ENCODE measurements around the gene HSPA12A.
A peak's percentile ranks its signal among the peaks of the same experiment; 100 is the strongest.

The HSPA12A gene

DNA sequence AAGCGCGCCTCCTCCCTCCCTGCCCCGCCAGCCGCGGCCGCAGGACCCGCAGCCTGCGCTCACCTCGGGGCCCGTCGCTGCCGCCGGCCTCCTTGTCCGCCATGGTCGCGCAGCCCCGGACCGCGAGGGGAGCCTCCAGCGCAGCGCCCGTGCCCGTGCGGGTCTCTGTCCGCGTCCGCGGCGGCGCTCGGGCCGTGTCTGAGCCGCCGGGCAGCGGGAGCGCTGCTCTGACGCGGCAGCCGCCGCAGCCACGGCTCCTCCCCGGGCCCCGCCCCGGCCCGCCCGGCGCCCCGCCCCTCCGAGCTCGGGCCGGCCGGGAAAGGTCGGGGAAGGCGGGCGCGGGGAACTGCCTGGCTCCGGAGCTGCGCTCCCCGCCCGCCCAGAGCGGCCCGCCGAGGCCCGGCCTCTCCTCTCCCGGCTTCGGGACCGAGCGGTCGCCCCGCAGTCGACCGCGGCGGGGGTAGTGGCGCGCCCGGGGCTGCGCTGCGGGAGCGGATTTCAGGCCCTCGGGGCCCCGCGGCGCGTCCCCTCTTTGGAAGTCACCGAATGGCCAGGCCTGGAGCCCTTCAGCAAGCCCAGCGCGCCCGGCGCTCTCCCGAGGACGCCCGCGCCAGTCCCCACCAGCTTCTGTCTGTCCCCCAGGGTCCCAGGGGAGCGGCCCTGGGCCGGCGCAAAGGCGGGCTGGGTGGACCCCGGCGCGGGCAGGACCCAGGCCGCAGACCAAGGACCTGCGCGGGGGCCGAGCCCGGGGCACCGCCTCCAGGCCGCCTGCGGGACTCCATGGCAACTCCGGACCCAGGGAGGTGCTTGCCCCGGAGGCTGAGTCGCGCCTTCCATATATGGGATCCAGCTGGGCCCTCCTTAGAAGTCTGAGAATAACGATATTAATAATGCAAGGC lies at the start of gene HSPA12A:
HSPA12A (minus strand) TSS at position 200 of the 899 bp plus-strand sequence; CDS start at position 103, 97 bp downstream.
- H3K4me1 Mint-ChIP-seq (ENCODE audit: low read depth), result no peaks in the 10 kb centered on the region
- no peaks in the 10 kb centered on the region for H3K36me3 Mint-ChIP-seq (ENCODE audit: low read depth)
- H3K27ac Mint-ChIP-seq, result no peak within 1 kb of the TSS
- no peaks in the 10 kb centered on the region for H3K9me3 Mint-ChIP-seq
- H3K27me3 Mint-ChIP-seq (ENCODE audit: low read depth), result peaks cover 65% of the 10 kb centered on the region
- H3K4me3 Mint-ChIP-seq, result peak within 1 kb of the TSS; percentile 51

- Mint-ChIP-seq H3K27me3 (ENCODE audit: low read depth) (peaks cover 14% of the 10 kb centered on the region), H3K4me3 (no peak overlapping the region), H3K9me3 (no peaks in the 10 kb centered on the region), H3K4me1 (ENCODE audit: low read depth) (peaks cover 15% of the 10 kb centered on the region), H3K27ac (no peak overlapping the region), H3K36me3 (ENCODE audit: low read depth) (no peaks in the 10 kb centered on the region)
Observed at GRCh38 chr10:116791241-116791640, 48.9 kb upstream of the HSPA12A start.

- Mint-ChIP-seq H3K4me3 (peak overlapping the region; percentile 46), H3K9me3 (no peaks in the 10 kb centered on the region), H3K27me3 (ENCODE audit: low read depth) (peaks cover 9% of the 10 kb centered on the region), H3K27ac (peak overlapping the region; percentile 45), H3K36me3 (ENCODE audit: low read depth) (no peaks in the 10 kb centered on the region), H3K4me1 (ENCODE audit: low read depth) (peaks cover 15% of the 10 kb centered on the region)
Observed at GRCh38 chr10:116787893-116788665, 45.7 kb upstream of the HSPA12A start.

GRCh38 chr10:116787053-116787659 lies 44.8 kb upstream of the HSPA12A start:
- peak overlapping the region; percentile 49 for H3K27ac Mint-ChIP-seq
- no peaks in the 10 kb centered on the region for H3K36me3 Mint-ChIP-seq (ENCODE audit: low read depth)
- peaks cover 12% of the 10 kb centered on the region for H3K4me1 Mint-ChIP-seq (ENCODE audit: low read depth)
- H3K4me3 Mint-ChIP-seq, result peak overlapping the region; percentile 25
- peaks cover 9% of the 10 kb centered on the region for H3K27me3 Mint-ChIP-seq (ENCODE audit: low read depth)
- H3K9me3 Mint-ChIP-seq, result no peaks in the 10 kb centered on the region

- Mint-ChIP-seq H3K27ac (no peak overlapping the region), H3K4me1 (ENCODE audit: low read depth) (peaks cover 12% of the 10 kb centered on the region), H3K4me3 (no peak overlapping the region), H3K27me3 (ENCODE audit: low read depth) (peaks cover 9% of the 10 kb centered on the region), H3K36me3 (ENCODE audit: low read depth) (no peaks in the 10 kb centered on the region), H3K9me3 (no peaks in the 10 kb centered on the region)
Observed at GRCh38 chr10:116785867-116786266, 43.5 kb upstream of the HSPA12A start.

DNA sequence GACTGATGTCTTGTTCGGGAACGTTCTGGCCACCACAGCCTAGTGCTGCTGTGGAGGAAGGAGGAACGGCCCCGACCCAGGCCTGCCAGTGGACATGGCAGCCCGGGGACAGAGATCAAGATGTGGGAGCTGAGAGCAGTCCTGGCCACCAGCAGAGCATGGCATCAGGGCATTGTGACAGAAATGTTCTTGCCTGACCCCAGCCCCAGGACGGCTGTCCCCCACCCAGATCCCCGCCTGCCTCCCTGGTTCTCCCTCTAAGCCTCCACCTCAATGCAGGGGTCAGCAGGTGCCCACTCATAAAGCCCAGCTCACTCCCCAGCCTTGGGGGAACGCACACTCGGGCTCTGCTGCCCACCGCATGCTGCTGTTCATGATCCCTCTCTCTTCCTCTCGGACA lies 42.9 kb upstream of the HSPA12A start:
- Mint-ChIP-seq H3K36me3 (ENCODE audit: low read depth) (no peaks in the 10 kb centered on the region), H3K27me3 (ENCODE audit: low read depth) (peaks cover 9% of the 10 kb centered on the region), H3K4me1 (ENCODE audit: low read depth) (peaks cover 12% of the 10 kb centered on the region), H3K9me3 (no peaks in the 10 kb centered on the region), H3K4me3 (no peak overlapping the region), H3K27ac (no peak overlapping the region)

DNA sequence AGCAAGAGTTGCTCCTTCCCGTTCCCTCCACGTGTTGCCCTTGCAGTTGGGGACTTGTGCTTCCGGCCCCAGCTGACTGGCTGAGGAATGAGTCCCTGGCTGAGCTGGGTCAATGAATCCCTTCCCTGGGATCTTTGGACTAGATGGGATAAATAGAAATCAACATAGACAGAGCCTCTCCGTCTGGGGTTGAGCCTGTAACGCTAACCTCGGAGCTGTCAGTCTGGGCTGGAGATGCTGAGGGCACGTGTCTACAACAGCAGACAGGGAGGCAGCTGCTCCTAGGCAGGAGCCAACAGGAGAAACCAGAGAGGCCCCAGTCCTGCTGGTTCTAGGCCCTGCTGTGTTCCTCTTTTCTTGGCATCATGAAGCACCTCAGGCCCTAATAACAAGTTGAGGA lies 42.3 kb upstream of the HSPA12A start:
- Mint-ChIP-seq H3K4me3 (no peak overlapping the region), H3K4me1 (ENCODE audit: low read depth) (peaks cover 12% of the 10 kb centered on the region), H3K9me3 (no peaks in the 10 kb centered on the region), H3K27me3 (ENCODE audit: low read depth) (peaks cover 9% of the 10 kb centered on the region), H3K27ac (no peak overlapping the region), H3K36me3 (ENCODE audit: low read depth) (no peaks in the 10 kb centered on the region)

DNA sequence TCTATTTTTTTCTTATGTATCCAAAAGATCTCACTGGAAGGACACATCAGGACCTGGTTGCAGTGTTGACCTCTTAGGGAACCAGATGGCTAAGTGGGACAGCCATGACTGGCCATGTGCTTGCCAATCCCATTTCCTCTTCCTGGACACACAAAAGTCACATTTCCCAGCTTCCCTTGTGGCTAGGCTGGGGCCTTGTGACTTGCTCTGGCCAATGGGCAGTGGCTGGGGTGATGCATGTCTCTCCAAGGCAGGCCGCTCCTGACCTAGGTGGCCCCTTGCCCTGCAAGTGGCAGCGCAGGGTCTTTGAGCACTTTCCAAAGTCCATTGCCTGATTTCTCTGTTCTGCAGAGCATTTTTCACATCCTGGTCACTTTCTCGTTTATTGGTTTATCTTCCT lies 41.7 kb upstream of the HSPA12A start:
- Mint-ChIP-seq H3K27ac (no peak overlapping the region), H3K36me3 (ENCODE audit: low read depth) (no peaks in the 10 kb centered on the region), H3K4me1 (ENCODE audit: low read depth) (peaks cover 12% of the 10 kb centered on the region), H3K9me3 (no peaks in the 10 kb centered on the region), H3K4me3 (no peak overlapping the region), H3K27me3 (ENCODE audit: low read depth) (peaks cover 9% of the 10 kb centered on the region)

GRCh38 chr10:116783011-116783655 lies 40.8 kb upstream of the HSPA12A start:
- no peaks in the 10 kb centered on the region for H3K9me3 Mint-ChIP-seq
- peaks cover 12% of the 10 kb centered on the region for H3K4me1 Mint-ChIP-seq (ENCODE audit: low read depth)
- peaks cover 7% of the 10 kb centered on the region for H3K27me3 Mint-ChIP-seq (ENCODE audit: low read depth)
- no peaks in the 10 kb centered on the region for H3K36me3 Mint-ChIP-seq (ENCODE audit: low read depth)
- no peak overlapping the region for H3K27ac Mint-ChIP-seq
- H3K4me3 Mint-ChIP-seq, result no peak overlapping the region

DNA sequence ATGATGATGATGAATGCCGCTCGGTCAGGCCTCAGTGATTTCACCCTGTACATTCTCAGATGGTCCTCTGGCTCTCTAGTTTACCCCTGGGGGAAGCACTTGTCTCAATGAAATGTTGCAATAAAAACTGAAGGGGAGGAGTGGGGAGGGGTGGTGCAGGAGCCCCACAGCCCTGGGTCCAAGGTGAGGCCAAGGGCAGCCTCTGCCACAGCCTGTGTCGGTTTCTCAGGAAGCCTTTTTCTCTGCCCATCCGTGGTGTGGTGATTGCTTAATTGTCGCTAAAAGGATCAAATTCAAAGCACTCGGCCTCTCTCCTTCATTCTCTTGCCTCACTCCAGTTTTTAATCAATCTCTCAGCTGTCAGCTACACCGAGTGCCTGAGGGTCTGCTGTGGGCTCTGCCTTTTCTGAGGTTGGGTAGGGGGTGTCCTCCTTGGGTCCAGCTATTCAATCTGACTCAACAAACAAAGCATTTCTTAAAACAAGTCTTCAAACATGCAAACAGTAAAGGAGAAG lies 39.1 kb upstream of the HSPA12A start:
- Mint-ChIP-seq H3K9me3 (no peaks in the 10 kb centered on the region), H3K4me3 (no peak overlapping the region), H3K27ac (no peak overlapping the region), H3K27me3 (ENCODE audit: low read depth) (no peaks in the 10 kb centered on the region), H3K36me3 (ENCODE audit: low read depth) (no peaks in the 10 kb centered on the region), H3K4me1 (ENCODE audit: low read depth) (no peaks in the 10 kb centered on the region)

- Mint-ChIP-seq H3K27me3 (ENCODE audit: low read depth) (no peaks in the 10 kb centered on the region), H3K27ac (no peak overlapping the region)
Observed at GRCh38 chr10:116780691-116781205, 38.4 kb upstream of the HSPA12A start.

GRCh38 chr10:116779076-116779687 lies 36.8 kb upstream of the HSPA12A start:
- Mint-ChIP-seq H3K4me3 (no peak overlapping the region), H3K9me3 (no peaks in the 10 kb centered on the region), H3K27me3 (ENCODE audit: low read depth) (no peaks in the 10 kb centered on the region), H3K27ac (no peak overlapping the region), H3K36me3 (ENCODE audit: low read depth) (no peaks in the 10 kb centered on the region), H3K4me1 (ENCODE audit: low read depth) (no peaks in the 10 kb centered on the region)

More at GRCh38 chr10:116780691-116781205, 38.4 kb upstream of the HSPA12A start:
- Mint-ChIP-seq H3K4me3 (no peak overlapping the region), H3K36me3 (ENCODE audit: low read depth) (no peaks in the 10 kb centered on the region), H3K9me3 (no peaks in the 10 kb centered on the region), H3K4me1 (ENCODE audit: low read depth) (no peaks in the 10 kb centered on the region)

DNA sequence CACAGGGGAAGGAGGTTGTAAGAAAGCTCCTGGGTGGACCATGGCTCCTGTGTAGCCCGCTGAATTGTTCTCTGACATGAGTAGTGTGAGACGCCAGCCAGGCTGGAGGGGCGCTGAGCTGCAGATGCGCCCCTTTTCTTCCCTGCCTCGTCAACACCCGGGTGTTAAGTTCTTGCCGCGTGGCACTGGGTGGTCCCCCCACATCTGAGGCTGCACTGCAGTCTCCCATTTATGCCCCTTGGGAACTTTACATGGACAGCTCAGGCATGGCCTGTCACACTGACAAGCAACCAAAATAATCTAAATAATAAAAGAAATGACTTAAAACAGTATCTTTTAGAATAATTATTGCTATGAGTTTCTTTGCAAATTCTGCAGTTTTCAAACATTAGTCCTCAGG lies 34.6 kb upstream of the HSPA12A start:
- Mint-ChIP-seq H3K9me3 (no peaks in the 10 kb centered on the region), H3K27ac (no peak overlapping the region), H3K36me3 (ENCODE audit: low read depth) (no peaks in the 10 kb centered on the region), H3K4me1 (ENCODE audit: low read depth) (no peaks in the 10 kb centered on the region), H3K27me3 (ENCODE audit: low read depth) (no peaks in the 10 kb centered on the region), H3K4me3 (no peak overlapping the region)
